Mesenchymal stem cell (in vitro differentiated cells and primary cell): Measurements from ENCODE around the gene MMP1.

Experiments
- DNase-seq: peaks from one replicate; pipeline ENCODE4 v3.0.0-alpha.2; 2013
- H2AFZ ChIP-seq: one replicate; pipeline ENCODE4 v1.6.1; 2013; ENCODE audit warnings: low read depth, mild to moderate bottlenecking, control low read depth, inconsistent platforms, low read length, moderate library complexity
- H2AK5ac ChIP-seq: 2 replicates; pipeline ENCODE4 v1.6.1; 2013; ENCODE audit warnings: low read length, moderate library complexity, mild to moderate bottlenecking, inconsistent platforms; ENCODE audit not compliant: severe bottlenecking
- H2BK120ac ChIP-seq: one replicate; pipeline ENCODE4 v1.6.1; 2013; ENCODE audit warnings: low read depth, mild to moderate bottlenecking, inconsistent platforms, low read length, moderate library complexity
- H2BK12ac ChIP-seq, 2 experiments: one replicate each; pipeline ENCODE4 v1.6.1; 2013; ENCODE audit warnings: inconsistent platforms in 2 of 2, low read length in 2 of 2, mild to moderate bottlenecking in 2 of 2, moderate library complexity in 2 of 2, control low read depth in 1 of 2
- H2BK15ac ChIP-seq: one replicate; pipeline ENCODE4 v1.6.1; 2013; ENCODE audit warnings: mild to moderate bottlenecking, low read depth, inconsistent platforms; ENCODE audit not compliant: poor library complexity, severe bottlenecking
- H2BK5ac ChIP-seq: 2 replicates; pipeline ENCODE4 v1.6.1; 2013; ENCODE audit warnings: low read depth, mild to moderate bottlenecking, low read length, control low read depth, inconsistent platforms; ENCODE audit not compliant: poor library complexity, severe bottlenecking
- H3K14ac ChIP-seq, 2 experiments: one replicate each; pipeline ENCODE4 v1.6.1; 2013; ENCODE audit warnings: inconsistent platforms in 2 of 2, low read length in 2 of 2, control low read depth in 1 of 2, mild to moderate bottlenecking in 1 of 2, moderate library complexity in 1 of 2
- H3K18ac ChIP-seq, 2 experiments: one replicate each; pipeline ENCODE4 v1.6.1; 2013; ENCODE audit warnings: inconsistent platforms in 2 of 2, low read length in 2 of 2, control low read depth in 1 of 2, low read depth in 1 of 2, mild to moderate bottlenecking in 1 of 2
- H3K23ac ChIP-seq, 2 experiments: one replicate each; pipeline ENCODE4 v1.6.1; 2013; ENCODE audit warnings: inconsistent platforms in 2 of 2, low read length in 2 of 2, mild to moderate bottlenecking in 2 of 2, moderate library complexity in 2 of 2, control low read depth in 1 of 2
- H3K27ac ChIP-seq: 2 replicates; pipeline ENCODE4 v1.5.1; 2013; ENCODE audit warnings: mild to moderate bottlenecking, moderate library complexity, low read length, control low read depth, inconsistent platforms; ENCODE audit not compliant: poor library complexity, severe bottlenecking
- H3K27me3 ChIP-seq, 2 experiments: 2 replicates each; pipeline versions ENCODE4 v1.6.1 to v1.7.0; 2013; ENCODE audit warnings: low read length in 2 of 2, mild to moderate bottlenecking in 2 of 2, moderate library complexity in 2 of 2, control low read depth in 1 of 2, inconsistent platforms in 1 of 2; ENCODE audit not compliant: control insufficient read depth in 1 of 2, insufficient read depth in 1 of 2
- H3K36me3 ChIP-seq, 2 experiments: 2 replicates each; pipeline versions ENCODE4 v1.6.1 to v1.7.0; 2013; ENCODE audit warnings: low read length in 2 of 2, control low read depth in 1 of 2, inconsistent platforms in 1 of 2, low read depth in 1 of 2, mild to moderate bottlenecking in 1 of 2; ENCODE audit not compliant: insufficient read depth in 2 of 2, control insufficient read depth in 1 of 2
- H3K4ac ChIP-seq, 2 experiments: one replicate each; pipeline ENCODE4 v1.6.1; 2013; ENCODE audit warnings: inconsistent platforms in 2 of 2, low read length in 2 of 2, mild to moderate bottlenecking in 2 of 2, moderate library complexity in 2 of 2, control low read depth in 1 of 2, low read depth in 1 of 2
- H3K4me1 ChIP-seq: 2 replicates; pipeline ENCODE4 v1.6.1; 2013; ENCODE audit warnings: low read depth, low read length, control low read depth; ENCODE audit not compliant: control insufficient read depth, insufficient read depth
- H3K4me2 ChIP-seq: 2 replicates; pipeline ENCODE4 v1.6.1; 2013; ENCODE audit warnings: low read length, mild to moderate bottlenecking, inconsistent platforms; ENCODE audit not compliant: poor library complexity, severe bottlenecking
- H3K4me3 ChIP-seq, 2 experiments: 2 replicates each; pipeline versions ENCODE4 v1.5.1 to v1.7.0; 2013; ENCODE audit warnings: low read length in 2 of 2, mild to moderate bottlenecking in 2 of 2, control low read depth in 1 of 2, low read depth in 1 of 2; ENCODE audit not compliant: insufficient read depth in 1 of 2
- H3K79me1 ChIP-seq: replicated peaks from 2 replicates; pipeline ENCODE4 v1.6.1; 2013; ENCODE audit warnings: mild to moderate bottlenecking, control low read depth, low read length, inconsistent platforms; ENCODE audit not compliant: poor library complexity, severe bottlenecking
- H3K9ac ChIP-seq: 2 replicates; pipeline ENCODE4 v1.7.0; 2013; ENCODE audit warnings: mild to moderate bottlenecking, low read length, moderate library complexity
- H3K9me3 ChIP-seq: 2 replicates; pipeline ENCODE4 v1.7.0; 2013; ENCODE audit warnings: mild to moderate bottlenecking, low read length; ENCODE audit not compliant: control insufficient read depth
- H4K8ac ChIP-seq: one replicate; pipeline ENCODE4 v1.6.1; 2013; ENCODE audit warnings: inconsistent platforms, mild to moderate bottlenecking, low read length, moderate library complexity
- H4K91ac ChIP-seq: one replicate; pipeline ENCODE4 v1.6.1; 2013; ENCODE audit warnings: mild to moderate bottlenecking, low read length, inconsistent platforms
- WGBS: methylation state at CpG from one replicate; pipeline ENCODE4 v1.1.7; 2013; ENCODE audit warnings: mixed read lengths; 5-methylcytosine and 5-hydroxymethylcytosine counted together

The MMP1 gene

DNA sequence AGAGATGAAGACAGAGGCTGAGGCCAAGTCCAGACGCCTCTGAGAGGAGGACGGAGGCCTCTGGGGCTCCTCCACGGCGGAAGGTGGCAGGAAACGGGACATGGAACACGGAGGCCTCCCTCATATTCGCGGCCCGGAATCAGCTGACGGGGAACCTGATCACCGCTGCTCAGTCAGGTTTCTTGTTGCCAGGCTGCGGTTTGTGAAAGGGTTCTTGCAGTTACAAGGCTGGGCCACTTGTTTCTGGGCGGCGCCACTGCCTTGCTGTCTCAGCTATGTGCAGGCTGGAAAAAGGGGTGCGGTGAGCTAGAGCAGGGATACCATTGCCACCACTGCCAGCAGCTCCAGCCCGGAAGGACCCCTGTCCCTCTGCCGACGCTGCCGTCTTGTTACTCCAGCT lies 10.0 kb upstream of the MMP1 start:
- peaks cover 2% of the 10 kb centered on the region for H3K4me1 ChIP-seq
- no peak overlapping the region for H3K18ac ChIP-seq
- H2BK15ac ChIP-seq = no peak overlapping the region
- H3K14ac ChIP-seq = peak overlapping the region in 1 of 2 experiments; percentile 18
- H3K4me3 ChIP-seq = no peak overlapping the region
- 48% methylated on average over 17 of the region's 19 CpGs for WGBS
- no peak overlapping the region for H3K27ac ChIP-seq
- no peak overlapping the region for H2BK5ac ChIP-seq
- H3K27me3 ChIP-seq = no peaks in the 10 kb centered on the region
- no peak overlapping the region for H2BK120ac ChIP-seq
- no peaks in the 10 kb centered on the region for H3K36me3 ChIP-seq
- H2BK12ac ChIP-seq = peak overlapping the region in 1 of 2 experiments; percentile 33
- H4K8ac ChIP-seq = peak overlapping the region; percentile 27
- H3K9me3 ChIP-seq = no peaks in the 10 kb centered on the region
- peak; percentile 31 for DNase-seq
- no peak overlapping the region for H4K91ac ChIP-seq
- H3K4ac ChIP-seq = no peak overlapping the region
- H2AFZ ChIP-seq = no peak overlapping the region
- no peaks in the 10 kb centered on the region for H3K79me1 ChIP-seq
- no peak overlapping the region for H2AK5ac ChIP-seq
- no peak overlapping the region for H3K23ac ChIP-seq
- no peak overlapping the region for H3K4me2 ChIP-seq
- no peak overlapping the region for H3K9ac ChIP-seq

DNA sequence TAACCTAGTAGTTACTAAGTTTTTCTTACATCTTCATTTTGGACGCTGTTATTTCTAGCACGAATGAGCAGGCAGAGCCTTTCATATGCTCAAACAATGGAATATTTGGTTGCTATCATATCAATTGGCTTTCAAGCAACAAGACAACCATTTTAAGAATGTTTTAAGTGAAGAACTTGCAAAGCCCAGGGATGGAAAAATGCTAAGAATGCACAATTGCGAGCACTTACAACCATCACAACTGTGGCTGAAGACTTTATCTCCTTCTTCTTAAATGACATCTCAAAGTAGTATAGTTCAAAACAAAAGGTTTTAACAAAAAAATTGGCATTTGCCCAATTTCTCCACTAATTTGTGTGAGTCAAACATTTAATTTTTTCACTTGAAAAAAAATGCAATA lies 8.3 kb upstream of the MMP1 start:
- no peak overlapping the region for H3K4me3 ChIP-seq
- no peak overlapping the region for H3K4ac ChIP-seq
- H2BK5ac ChIP-seq = no peak overlapping the region
- no peak overlapping the region for H3K27ac ChIP-seq
- no peaks in the 10 kb centered on the region for H3K9me3 ChIP-seq
- H3K14ac ChIP-seq = no peak overlapping the region
- no peak overlapping the region for H2AK5ac ChIP-seq
- DNase-seq = no peak
- H3K36me3 ChIP-seq = no peaks in the 10 kb centered on the region
- H3K79me1 ChIP-seq = no peaks in the 10 kb centered on the region
- H3K23ac ChIP-seq = no peak overlapping the region
- no peak overlapping the region for H3K18ac ChIP-seq
- WGBS = 17% methylated on average over 1 of the region's 3 CpGs
- no peak overlapping the region for H2BK15ac ChIP-seq
- no peak overlapping the region for H2BK12ac ChIP-seq
- H2AFZ ChIP-seq = no peak overlapping the region
- H3K9ac ChIP-seq = no peak overlapping the region
- H3K4me2 ChIP-seq = no peak overlapping the region
- H3K27me3 ChIP-seq = no peaks in the 10 kb centered on the region
- H3K4me1 ChIP-seq = peaks cover 2% of the 10 kb centered on the region
- H4K8ac ChIP-seq = no peak overlapping the region
- H2BK120ac ChIP-seq = no peak overlapping the region
- no peak overlapping the region for H4K91ac ChIP-seq

DNA sequence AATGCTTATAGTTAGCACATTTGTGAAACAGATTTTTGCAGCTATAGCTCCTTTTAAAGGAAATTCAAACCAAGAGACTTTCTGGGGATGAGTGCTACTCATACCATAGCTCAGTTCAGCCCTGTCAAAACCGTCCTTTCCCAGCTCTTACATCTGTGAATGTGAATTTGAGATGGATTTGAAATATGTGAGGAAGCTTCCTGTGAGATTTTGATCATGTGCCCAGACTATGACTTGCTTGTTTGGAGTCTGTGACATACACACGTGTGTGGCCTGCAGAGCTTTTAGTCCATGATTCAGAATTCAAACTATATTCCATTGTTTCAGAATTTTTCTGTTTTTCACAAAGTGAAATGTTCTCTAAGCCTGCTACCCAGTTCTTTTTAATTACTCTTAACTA lies 4.4 kb upstream of the MMP1 start:
- no peak overlapping the region for H2AFZ ChIP-seq
- H4K8ac ChIP-seq = no peak overlapping the region
- no peak overlapping the region for H3K23ac ChIP-seq
- H3K9ac ChIP-seq = peak overlapping the region; percentile 21
- no peak overlapping the region for H3K18ac ChIP-seq
- no peak overlapping the region for H3K4me3 ChIP-seq
- H3K4me2 ChIP-seq = no peak overlapping the region
- no peak overlapping the region for H3K14ac ChIP-seq
- H3K27ac ChIP-seq = no peak overlapping the region
- no peaks in the 10 kb centered on the region for H3K36me3 ChIP-seq
- H3K4ac ChIP-seq = no peak overlapping the region
- no peak overlapping the region for H2BK5ac ChIP-seq
- no peak overlapping the region for H4K91ac ChIP-seq
- no peak overlapping the region for H2BK12ac ChIP-seq
- H3K79me1 ChIP-seq = no peaks in the 10 kb centered on the region
- H3K27me3 ChIP-seq = no peaks in the 10 kb centered on the region
- peaks cover 4% of the 10 kb centered on the region for H3K4me1 ChIP-seq
- no peaks in the 10 kb centered on the region for H3K9me3 ChIP-seq
- H2BK120ac ChIP-seq = no peak overlapping the region
- 84% methylated on average over 2 of the region's 2 CpGs for WGBS
- H2BK15ac ChIP-seq = no peak overlapping the region
- no peak overlapping the region for H2AK5ac ChIP-seq
- peak; percentile 28 for DNase-seq

DNA sequence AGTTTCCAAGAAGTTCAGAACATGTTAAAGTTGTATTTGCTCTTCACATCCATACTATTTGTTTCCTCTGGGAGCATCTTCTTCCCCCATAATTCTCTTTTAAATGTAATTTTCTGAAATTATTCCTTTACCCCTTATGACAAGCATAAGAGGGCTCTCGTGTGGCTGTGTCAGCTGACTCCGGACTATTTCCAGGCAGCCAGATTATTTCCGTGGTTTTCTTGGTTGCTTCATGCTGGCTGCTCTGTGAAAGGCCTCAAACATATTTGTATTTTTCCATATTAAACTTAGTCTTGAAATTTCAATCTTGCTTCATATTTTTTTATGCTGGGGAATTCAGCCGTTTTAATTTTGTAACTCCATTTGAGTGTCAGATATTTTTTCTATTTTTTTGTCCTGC lies 2.8 kb upstream of the MMP1 start:
- Histone ChIP-seq H3K4me2 (no peak overlapping the region), H3K27ac (no peak overlapping the region), H4K91ac (no peak overlapping the region), H3K9ac (peak overlapping the region; percentile 17), H2AK5ac (no peak overlapping the region), H3K79me1 (no peaks in the 10 kb centered on the region), H2BK15ac (no peak overlapping the region), H2BK12ac (no peak overlapping the region), H2BK5ac (no peak overlapping the region), H3K4me1 (peaks cover 2% of the 10 kb centered on the region), H4K8ac (no peak overlapping the region), H3K4me3 (no peak overlapping the region), H3K14ac (no peak overlapping the region), H3K27me3 (no peaks in the 10 kb centered on the region), H3K9me3 (no peaks in the 10 kb centered on the region), H2BK120ac (no peak overlapping the region), H3K4ac (no peak overlapping the region), H3K23ac (no peak overlapping the region), H2AFZ (no peak overlapping the region), H3K18ac (no peak overlapping the region), H3K36me3 (no peaks in the 10 kb centered on the region)
- 87% methylated on average over 3 of the region's 4 CpGs for WGBS
- peak; percentile 32 for DNase-seq
